ENCODE results near the gene VENTX.

- TF ChIP-seq TCF7L2 (IDR thresholded peaks at IDR 0.05; ENCODE audit: borderline replicate concordance, extremely low read depth, insufficient read depth, insufficient read length) (no peak), YY1 (IDR thresholded peaks at IDR 0.05; ENCODE audit: extremely low read depth, insufficient replicate concordance, low read depth, low read length) (no peak), JUND (IDR thresholded peaks at IDR 0.05) (no peak), SRF (IDR thresholded peaks at IDR 0.05; ENCODE audit: low read depth) (no peak)
- TF ChIP-seq, protein P1, sequence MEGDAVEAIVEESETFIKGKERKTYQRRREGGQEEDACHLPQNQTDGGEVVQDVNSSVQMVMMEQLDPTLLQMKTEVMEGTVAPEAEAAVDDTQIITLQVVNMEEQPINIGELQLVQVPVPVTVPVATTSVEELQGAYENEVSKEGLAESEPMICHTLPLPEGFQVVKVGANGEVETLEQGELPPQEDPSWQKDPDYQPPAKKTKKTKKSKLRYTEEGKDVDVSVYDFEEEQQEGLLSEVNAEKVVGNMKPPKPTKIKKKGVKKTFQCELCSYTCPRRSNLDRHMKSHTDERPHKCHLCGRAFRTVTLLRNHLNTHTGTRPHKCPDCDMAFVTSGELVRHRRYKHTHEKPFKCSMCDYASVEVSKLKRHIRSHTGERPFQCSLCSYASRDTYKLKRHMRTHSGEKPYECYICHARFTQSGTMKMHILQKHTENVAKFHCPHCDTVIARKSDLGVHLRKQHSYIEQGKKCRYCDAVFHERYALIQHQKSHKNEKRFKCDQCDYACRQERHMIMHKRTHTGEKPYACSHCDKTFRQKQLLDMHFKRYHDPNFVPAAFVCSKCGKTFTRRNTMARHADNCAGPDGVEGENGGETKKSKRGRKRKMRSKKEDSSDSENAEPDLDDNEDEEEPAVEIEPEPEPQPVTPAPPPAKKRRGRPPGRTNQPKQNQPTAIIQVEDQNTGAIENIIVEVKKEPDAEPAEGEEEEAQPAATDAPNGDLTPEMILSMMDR (IDR thresholded peaks at IDR 0.05 in 2 of 3, conservative IDR thresholded peaks at IDR 0.05 in 1 of 3; ENCODE audit: borderline replicate concordance in 1 of 3, insufficient read depth in 1 of 3, low read depth in 2 of 3, low read length in 2 of 3) = no peak
Observed at GRCh38 chr10:133199488-133199885, 38.2 kb upstream of the VENTX start.

All from HCT116 (cell line).